GM19328 (cell line): ENCODE results near the gene DUSP8.
"Not testable (repeated sequence)": the region's sequence is repeated elsewhere in the genome, so short reads cannot be mapped to it uniquely, and the experiment has no call there.

Experiments used
- ATAC-seq: cut with Tn5 transposase; IDR thresholded peaks from one replicate; pipeline ENCODE4 v1.9.1; 2021; ENCODE audit warnings: mild to moderate bottlenecking, moderate library complexity; ENCODE audit not compliant: unreplicated experiment

The DUSP8 gene

DNA sequence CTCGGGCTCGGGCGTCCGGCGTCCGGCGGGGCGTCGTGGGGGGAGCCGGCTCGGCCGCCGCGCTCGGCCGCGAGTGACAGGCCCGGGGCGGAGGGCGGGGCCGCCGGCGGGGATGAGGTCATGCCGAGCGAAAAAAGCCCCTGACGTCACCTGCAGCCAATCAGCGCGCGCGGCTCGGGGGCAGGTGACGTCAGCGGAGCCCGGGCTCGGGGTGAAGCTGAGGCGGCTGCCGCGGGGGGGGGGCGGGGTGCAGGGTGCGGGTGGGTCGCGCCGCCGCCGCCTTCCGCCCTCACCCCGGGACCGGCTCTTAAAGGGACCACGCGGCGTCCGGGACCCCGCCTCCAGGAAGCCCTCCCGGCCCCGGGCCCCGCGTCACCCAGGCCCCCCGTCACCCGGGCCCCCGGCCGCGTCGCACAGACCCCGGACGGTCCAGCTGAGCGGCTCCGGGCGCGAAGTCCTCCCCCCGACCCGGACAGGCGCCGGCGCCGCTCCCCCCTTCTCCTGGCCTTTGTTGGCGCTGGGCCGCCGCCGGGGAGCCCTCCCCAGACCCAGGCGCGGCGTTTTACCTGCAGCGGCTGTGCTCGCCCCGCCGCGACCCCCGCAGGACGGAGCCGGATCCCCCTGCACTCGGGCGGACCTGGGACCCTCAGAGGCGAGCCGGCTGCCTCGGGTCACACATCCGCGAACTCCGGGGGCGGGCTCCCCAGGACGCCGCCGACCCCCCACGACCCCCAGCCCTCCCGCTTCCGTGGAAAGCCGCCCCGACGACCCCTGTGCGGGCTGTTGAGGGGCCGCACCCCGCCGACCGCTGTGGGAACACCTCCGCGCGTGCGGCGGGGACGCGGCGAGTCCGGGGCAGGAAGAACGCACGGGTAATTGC, at the start of gene DUSP8:
Gene DUSP8, minus strand, starts transcription at position 75 of the 880 bp plus-strand sequence. CDS start 6,445 bp downstream, outside the sequence.
- no peak for ATAC-seq

DNA sequence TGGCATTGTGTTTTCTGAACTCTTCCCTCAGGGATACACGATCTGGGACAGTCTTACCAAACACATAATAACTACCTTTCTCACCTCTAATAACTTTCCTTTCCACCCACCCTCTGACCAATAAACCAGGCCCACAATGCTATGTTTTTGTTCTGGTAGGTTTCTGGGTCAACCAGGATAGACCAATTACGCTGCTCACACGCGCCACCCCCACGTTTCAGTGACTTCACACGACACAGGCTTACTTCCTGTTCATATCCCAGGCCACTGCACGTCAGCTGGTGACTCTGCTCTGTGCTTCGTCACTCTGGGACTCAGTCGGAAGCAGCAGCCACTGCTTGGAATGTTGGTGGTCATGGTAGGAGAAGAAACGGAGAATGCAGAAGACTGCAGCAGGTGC, 47.4 kb upstream of the DUSP8 start:
- ATAC-seq: no peak

GRCh38 chr11:1618231-1618630, 46.2 kb upstream of the DUSP8 start:
- ATAC-seq: no peak

GRCh38 chr11:1608363-1608762, 36.3 kb upstream of the DUSP8 start, which contains the start of gene KRTAP5-3:
Gene KRTAP5-3 (minus strand): TSS chr11:1608463. CDS start chr11:1608385, 78 bp downstream.
- ATAC-seq: no peak

GRCh38 chr11:1607901-1608300, 35.8 kb upstream of the DUSP8 start:
- ATAC-seq: not testable (repeated sequence)

DNA sequence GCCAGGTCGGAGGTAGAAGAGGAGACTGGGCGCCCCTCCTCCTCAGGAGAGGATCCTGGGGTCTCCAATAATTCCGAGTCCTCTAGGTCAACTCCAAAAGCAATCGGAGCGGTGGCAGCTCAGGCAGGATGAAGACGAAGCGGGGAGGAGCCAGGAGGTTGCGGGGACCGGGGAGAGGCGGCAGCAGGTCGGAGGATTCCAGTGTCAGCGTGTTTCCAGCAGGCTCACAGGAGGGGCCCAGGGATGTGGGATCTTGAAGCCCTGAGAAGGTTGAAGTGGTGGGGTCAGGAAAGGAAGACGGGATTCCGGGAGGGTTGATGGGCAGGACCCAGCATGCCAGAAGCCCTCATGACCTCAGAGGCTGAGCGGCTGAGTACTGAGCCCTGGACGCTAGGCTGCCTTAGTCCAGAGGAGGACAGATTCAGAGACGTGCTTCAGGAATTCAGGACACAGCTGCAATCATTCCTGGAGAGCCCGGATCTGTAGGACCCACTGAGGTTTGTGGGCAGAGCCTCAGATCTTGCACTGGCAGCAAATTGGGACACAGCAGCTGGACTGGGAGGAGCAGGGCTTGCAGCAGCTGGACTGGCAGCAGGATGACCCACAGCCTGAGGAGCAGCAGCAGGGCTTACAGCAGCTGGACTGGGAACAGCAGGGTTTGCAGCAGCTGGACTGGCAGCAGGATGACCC, 35.2 kb upstream of the DUSP8 start:
- ATAC-seq: not testable (repeated sequence)

- not testable (repeated sequence) for ATAC-seq
Observed at GRCh38 chr11:1605923-1606322, 33.9 kb upstream of the DUSP8 start.

GRCh38 chr11:1604711-1605110, 32.6 kb upstream of the DUSP8 start:
- no peak for ATAC-seq

- no peak for ATAC-seq
Observed at GRCh38 chr11:1604181-1604580, 32.1 kb upstream of the DUSP8 start.

GRCh38 chr11:1603629-1604028, 31.6 kb upstream of the DUSP8 start:
- no peak for ATAC-seq

GRCh38 chr11:1601663-1602062, 29.6 kb upstream of the DUSP8 start:
- not testable (repeated sequence) for ATAC-seq

DNA sequence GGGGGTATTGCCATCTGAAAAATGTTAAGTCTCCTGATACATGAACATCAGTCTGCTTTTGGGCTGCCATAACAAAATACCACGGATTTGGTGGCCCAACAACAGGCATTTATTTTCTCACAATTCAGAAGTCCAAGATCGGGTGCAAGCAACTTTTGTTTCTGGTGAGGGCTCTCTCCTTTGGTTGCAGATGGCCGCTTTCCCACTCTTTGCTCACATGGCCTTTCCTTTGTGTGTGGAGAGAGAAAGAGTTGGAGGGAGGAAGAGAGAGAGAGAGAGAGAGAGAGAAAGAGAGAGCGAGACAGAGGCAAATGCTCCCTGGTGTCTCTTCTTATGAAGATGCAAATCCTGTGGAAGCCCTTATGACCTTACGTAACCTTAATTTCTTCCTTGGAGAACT, 28.6 kb upstream of the DUSP8 start:
- no peak for ATAC-seq

DNA sequence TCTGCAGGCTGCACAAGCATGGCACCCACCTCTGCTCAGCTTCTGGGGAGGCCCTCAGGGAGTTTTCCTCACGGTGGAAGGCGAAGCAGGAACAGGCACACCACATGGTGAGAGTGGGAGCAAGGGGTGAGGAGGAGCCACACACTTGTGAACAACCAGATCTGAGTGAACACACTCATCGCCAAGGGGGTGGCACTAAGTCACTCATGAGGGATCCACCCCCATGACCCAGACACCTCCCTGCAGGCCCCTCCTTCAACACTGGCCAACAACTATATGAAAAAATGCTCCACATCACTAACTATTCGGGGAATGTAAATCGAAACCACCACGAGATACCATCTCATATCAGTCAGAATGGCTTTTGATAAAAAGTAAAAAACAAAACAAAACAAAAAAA, 26.7 kb upstream of the DUSP8 start:
- no peak for ATAC-seq

GRCh38 chr11:1598406-1598805, 26.3 kb upstream of the DUSP8 start:
- ATAC-seq: not testable (repeated sequence)

DNA sequence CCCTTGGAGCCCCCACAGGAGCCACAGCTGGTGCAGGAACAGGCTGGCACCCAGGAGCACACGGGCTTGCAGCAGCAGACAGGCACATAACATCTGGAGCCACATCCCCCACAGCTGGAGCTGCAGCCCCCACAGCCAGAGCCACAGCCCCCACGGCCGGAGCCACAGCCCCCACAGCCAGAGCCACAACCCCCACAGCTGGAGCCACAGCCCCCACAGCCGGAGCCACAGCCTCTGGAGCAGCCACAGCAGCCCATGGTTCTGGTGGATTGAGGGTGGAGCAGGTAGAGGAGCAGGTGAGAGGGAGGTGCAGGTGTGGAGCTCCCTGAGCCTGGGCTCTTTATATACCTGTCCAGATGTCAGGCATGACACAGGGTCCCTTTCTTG, 25.9 kb upstream of the DUSP8 start, which contains the start of gene KRTAP5-2:
Gene KRTAP5-2, minus strand, starts transcription at position 301 of the 387 bp plus-strand sequence. Its CDS starts 44 bp downstream, at position 257.
- ATAC-seq: no peak

GRCh38 chr11:1597331-1597993, 25.4 kb upstream of the DUSP8 start:
- no peak for ATAC-seq

DNA sequence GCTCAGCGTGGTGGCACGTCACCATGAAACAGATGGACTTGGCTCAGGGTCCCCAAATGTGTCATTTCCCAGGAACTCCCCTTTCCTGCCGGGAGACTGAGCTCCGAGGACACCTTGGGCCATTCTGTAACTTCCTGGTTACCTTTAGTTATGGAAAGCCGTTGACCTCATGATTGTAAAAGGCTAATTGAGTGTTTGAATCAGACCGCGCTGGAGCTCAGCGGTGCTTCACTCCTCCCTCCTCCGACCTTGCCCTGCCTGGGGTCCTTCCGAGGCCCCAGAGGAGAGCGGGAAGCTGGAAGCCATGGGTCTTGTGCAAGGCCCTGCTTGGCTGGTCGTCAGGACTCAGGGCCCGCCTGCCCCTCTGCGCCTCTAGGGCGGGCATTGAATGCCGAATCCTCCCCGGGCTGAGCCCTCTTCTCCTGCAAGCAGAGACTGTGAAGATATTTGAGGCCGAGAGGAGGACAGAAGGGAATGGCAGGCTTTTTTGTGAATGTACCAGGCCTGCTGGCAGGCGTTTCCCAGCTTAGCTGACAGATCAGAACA, 24.6 kb upstream of the DUSP8 start:
- not testable (repeated sequence) for ATAC-seq

DNA sequence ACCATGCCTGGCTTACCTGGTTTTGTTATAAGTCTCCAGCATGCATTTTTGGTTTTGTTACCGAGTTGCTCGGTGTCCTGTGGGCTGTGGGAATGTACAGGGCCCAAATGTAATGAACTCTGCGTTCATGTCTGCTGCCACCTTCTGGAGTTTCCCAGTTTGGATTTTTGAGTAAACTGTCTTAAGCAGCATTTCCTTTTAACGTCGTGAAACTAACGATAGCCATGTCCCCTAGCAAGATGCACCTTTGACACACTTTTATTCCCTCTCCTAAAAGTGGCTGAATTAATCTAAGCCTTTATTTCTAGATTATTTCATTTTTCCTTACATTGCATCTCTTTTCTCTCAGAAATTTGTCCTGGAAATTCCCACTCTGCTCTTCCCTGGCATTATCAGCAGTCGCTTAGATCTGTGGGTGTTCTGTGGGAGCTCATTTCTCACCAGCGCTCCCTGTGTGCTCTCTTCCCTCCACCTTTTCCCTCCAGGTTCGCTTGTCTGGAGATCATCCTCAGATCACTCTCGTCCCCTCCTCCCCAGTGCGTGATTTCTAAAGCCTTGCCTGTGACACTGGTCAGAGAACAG, 24.0 kb upstream of the DUSP8 start:
- ATAC-seq: not testable (repeated sequence)

- ATAC-seq: no peak
Observed at GRCh38 chr11:1592628-1593027, 20.6 kb upstream of the DUSP8 start.

GRCh38 chr11:1589996-1590395, 17.9 kb upstream of the DUSP8 start:
- no peak for ATAC-seq
